Activated CD4-positive, alpha-beta T cell treated with anti-CD3 and anti-CD28 coated beads, Interleukin-2, amount 50 U/mL, for 48 hours (primary cell): ENCODE measurements around the gene FOXP3.

Source experiments
- DNase-seq, 2 experiments: peaks; one replicate each; pipeline ENCODE4 v3.0.0-alpha.2; 2020

FOXP3 gene

GRCh38 chrX:49211074-49211473 is 53.4 kb downstream of the FOXP3 start:
- DNase-seq: no peak

GRCh38 chrX:49210406-49210805 is 54.1 kb downstream of the FOXP3 start:
- no peak for DNase-seq

- no peak for DNase-seq
These were observed 54.9 kb downstream of the FOXP3 start for GRCh38 chrX:49209434-49210251.

GRCh38 chrX:49208399-49208798 is 56.1 kb downstream of the FOXP3 start:
- no peak for DNase-seq

GRCh38 chrX:49206543-49206942 is 58.0 kb downstream of the FOXP3 start:
- DNase-seq: no peak

- DNase-seq: no peak
These were observed 59.1 kb downstream of the FOXP3 start for GRCh38 chrX:49205443-49205842.

GRCh38 chrX:49204709-49205108 is 59.8 kb downstream of the FOXP3 start:
- DNase-seq: no peak

- no peak for DNase-seq
These were observed 60.5 kb downstream of the FOXP3 start for GRCh38 chrX:49204017-49204416.

- DNase-seq: no peak
These were observed 61.0 kb downstream of the FOXP3 start for GRCh38 chrX:49203536-49203935.

- no peak for DNase-seq
These were observed 62.5 kb downstream of the FOXP3 start for GRCh38 chrX:49202022-49202421.
